ENCODE data around the gene NHP2.

The NHP2 gene

GRCh38 chr5:178121391-178122276, 32.1 kb downstream of the NHP2 start:
- Histone ChIP-seq H3K4me3 (ENCODE audit: insufficient read depth in 1 of 2, low read depth in 1 of 2, low read length in 2 of 2) (peak overlapping the region in 1 of 2 experiments; percentile 72), H2BK120ac (ENCODE audit: low read depth, low read length) (no peak overlapping the region), H4K91ac (ENCODE audit: low read length) (no peak overlapping the region), H2BK12ac (ENCODE audit: low read length in 2 of 2) (no peak overlapping the region), H3K14ac (ENCODE audit: low read length in 2 of 2) (no peak overlapping the region), H3K27ac (ENCODE audit: low read length, poor library complexity, severe bottlenecking) (no peak overlapping the region), H2AK5ac (ENCODE audit: low read length, severe bottlenecking) (no peak overlapping the region), H3K9ac (ENCODE audit: low read length) (peak overlapping the region; percentile 40), H2BK5ac (ENCODE audit: low read depth, low read length, poor library complexity, severe bottlenecking) (no peak overlapping the region), H3K4me1 (ENCODE audit: control insufficient read depth, insufficient read depth, low read depth, low read length) (no peaks in the 10 kb centered on the region), H2BK15ac (ENCODE audit: low read depth, poor library complexity, severe bottlenecking) (no peak overlapping the region), H3K4ac (ENCODE audit: low read depth in 1 of 2, low read length in 2 of 2) (no peak overlapping the region), H3K9me3 (ENCODE audit: control insufficient read depth, low read length) (no peaks in the 10 kb centered on the region), H3K18ac (ENCODE audit: low read depth in 1 of 2, low read length in 2 of 2) (no peak overlapping the region), H3K23ac (ENCODE audit: low read length in 2 of 2) (no peak overlapping the region), H3K27me3 (ENCODE audit: control insufficient read depth in 1 of 2, insufficient read depth in 1 of 2, low read length in 2 of 2) (peaks cover under 1 to 47% of the 10 kb centered on the region in 2 experiments), H3K79me1 (replicated peaks; ENCODE audit: low read length, poor library complexity, severe bottlenecking) (no peaks in the 10 kb centered on the region), H3K4me2 (ENCODE audit: low read length, poor library complexity, severe bottlenecking) (no peak overlapping the region), H2AFZ (ENCODE audit: low read depth, low read length) (no peak overlapping the region), H4K8ac (ENCODE audit: low read length) (no peak overlapping the region), H3K36me3 (ENCODE audit: control insufficient read depth in 1 of 2, insufficient read depth in 2 of 2, low read depth in 1 of 2, low read length in 2 of 2) (peaks cover 0 to 7% of the 10 kb centered on the region in 2 experiments)
- no peak for DNase-seq
- WGBS, result 94% methylated on average over 38 of the region's 38 CpGs

- peak; percentile 9 for DNase-seq
- 87% methylated on average over 29 of the region's 29 CpGs for WGBS
- H2BK5ac ChIP-seq (ENCODE audit: low read depth, low read length, poor library complexity, severe bottlenecking), result no peak overlapping the region
- H3K9ac ChIP-seq (ENCODE audit: low read length), result peak overlapping the region; percentile 40
- H3K36me3 ChIP-seq (ENCODE audit: control insufficient read depth in 1 of 2, insufficient read depth in 2 of 2, low read depth in 1 of 2, low read length in 2 of 2), result peaks cover 0 to 7% of the 10 kb centered on the region in 2 experiments
- H3K14ac ChIP-seq (ENCODE audit: low read length in 2 of 2), result no peak overlapping the region
- H3K18ac ChIP-seq (ENCODE audit: low read depth in 1 of 2, low read length in 2 of 2), result no peak overlapping the region
- H3K4ac ChIP-seq (ENCODE audit: low read depth in 1 of 2, low read length in 2 of 2), result no peak overlapping the region
- no peak overlapping the region for H4K8ac ChIP-seq (ENCODE audit: low read length)
- H3K27ac ChIP-seq (ENCODE audit: low read length, poor library complexity, severe bottlenecking), result no peak overlapping the region
- H2BK120ac ChIP-seq (ENCODE audit: low read depth, low read length), result no peak overlapping the region
- no peak overlapping the region for H2AK5ac ChIP-seq (ENCODE audit: low read length, severe bottlenecking)
- peaks cover 5% of the 10 kb centered on the region for H3K4me1 ChIP-seq (ENCODE audit: control insufficient read depth, insufficient read depth, low read depth, low read length)
- H3K9me3 ChIP-seq (ENCODE audit: control insufficient read depth, low read length), result no peaks in the 10 kb centered on the region
- peak overlapping the region in 1 of 2 experiments; percentile 72 for H3K4me3 ChIP-seq (ENCODE audit: insufficient read depth in 1 of 2, low read depth in 1 of 2, low read length in 2 of 2)
- H3K4me2 ChIP-seq (ENCODE audit: low read length, poor library complexity, severe bottlenecking), result no peak overlapping the region
- H3K23ac ChIP-seq (ENCODE audit: low read length in 2 of 2), result no peak overlapping the region
- H2BK15ac ChIP-seq (ENCODE audit: low read depth, poor library complexity, severe bottlenecking), result no peak overlapping the region
- no peaks in the 10 kb centered on the region for H3K79me1 ChIP-seq (replicated peaks; ENCODE audit: low read length, poor library complexity, severe bottlenecking)
- no peak overlapping the region for H4K91ac ChIP-seq (ENCODE audit: low read length)
- no peak overlapping the region for H2BK12ac ChIP-seq (ENCODE audit: low read length in 2 of 2)
- peaks cover 9 to 55% of the 10 kb centered on the region in 2 experiments for H3K27me3 ChIP-seq (ENCODE audit: control insufficient read depth in 1 of 2, insufficient read depth in 1 of 2, low read length in 2 of 2)
- no peak overlapping the region for H2AFZ ChIP-seq (ENCODE audit: low read depth, low read length)
Measured at GRCh38 chr5:178120607-178121357, 32.9 kb downstream of the NHP2 start.

- Histone ChIP-seq H4K8ac (ENCODE audit: low read length) (no peak overlapping the region), H3K4me1 (ENCODE audit: control insufficient read depth, insufficient read depth, low read depth, low read length) (peaks cover 12% of the 10 kb centered on the region), H3K36me3 (ENCODE audit: control insufficient read depth in 1 of 2, insufficient read depth in 2 of 2, low read depth in 1 of 2, low read length in 2 of 2) (peaks cover 0 to 7% of the 10 kb centered on the region in 2 experiments), H2AFZ (ENCODE audit: low read depth, low read length) (no peak overlapping the region), H2BK5ac (ENCODE audit: low read depth, low read length, poor library complexity, severe bottlenecking) (no peak overlapping the region), H3K27ac (ENCODE audit: low read length, poor library complexity, severe bottlenecking) (no peak overlapping the region), H3K4me3 (ENCODE audit: insufficient read depth in 1 of 2, low read depth in 1 of 2, low read length in 2 of 2) (no peak overlapping the region), H3K27me3 (ENCODE audit: control insufficient read depth in 1 of 2, insufficient read depth in 1 of 2, low read length in 2 of 2) (peaks cover 17 to 62% of the 10 kb centered on the region in 2 experiments), H4K91ac (ENCODE audit: low read length) (peak overlapping the region; percentile 53), H2AK5ac (ENCODE audit: low read length, severe bottlenecking) (no peak overlapping the region), H3K4me2 (ENCODE audit: low read length, poor library complexity, severe bottlenecking) (no peak overlapping the region), H3K79me1 (replicated peaks; ENCODE audit: low read length, poor library complexity, severe bottlenecking) (no peaks in the 10 kb centered on the region), H3K18ac (ENCODE audit: low read depth in 1 of 2, low read length in 2 of 2) (no peak overlapping the region), H3K23ac (ENCODE audit: low read length in 2 of 2) (no peak overlapping the region), H3K14ac (ENCODE audit: low read length in 2 of 2) (no peak overlapping the region), H2BK15ac (ENCODE audit: low read depth, poor library complexity, severe bottlenecking) (no peak overlapping the region), H3K9me3 (ENCODE audit: control insufficient read depth, low read length) (no peaks in the 10 kb centered on the region), H2BK120ac (ENCODE audit: low read depth, low read length) (no peak overlapping the region), H2BK12ac (ENCODE audit: low read length in 2 of 2) (no peak overlapping the region), H3K9ac (ENCODE audit: low read length) (no peak overlapping the region), H3K4ac (ENCODE audit: low read depth in 1 of 2, low read length in 2 of 2) (no peak overlapping the region)
- no peak for DNase-seq
- WGBS, result 92% methylated on average over 27 of the region's 27 CpGs
Measured at GRCh38 chr5:178119915-178120606, 33.6 kb downstream of the NHP2 start.

Measured in mesenchymal stem cell (in vitro differentiated cells and primary cell).